Measurements from ENCODE around the gene RNF138.

- no peak for TF ChIP-seq POLR2A (IDR thresholded peaks at IDR 0.05)
- no peak for TF ChIP-seq CTCF (IDR thresholded peaks at IDR 0.05)
- no peak for TF ChIP-seq POLR2AphosphoS5 (IDR thresholded peaks at IDR 0.05)
- TF ChIP-seq EP300 (IDR thresholded peaks at IDR 0.05): no peak
Measured at GRCh38 chr18:32138332-32138982, 46.8 kb downstream of the RNF138 start.
